ENCODE measurements around the gene GRIK2.

- TF ChIP-seq POLR2A (IDR thresholded peaks at IDR 0.05; ENCODE audit: low read depth, low read length) (no peak), RAD21 (IDR thresholded peaks at IDR 0.05; ENCODE audit: low read length) (no peak), NFE2L2 (IDR thresholded peaks at IDR 0.05; ENCODE audit: low read depth, low read length) (no peak)
- TF ChIP-seq, protein P1, sequence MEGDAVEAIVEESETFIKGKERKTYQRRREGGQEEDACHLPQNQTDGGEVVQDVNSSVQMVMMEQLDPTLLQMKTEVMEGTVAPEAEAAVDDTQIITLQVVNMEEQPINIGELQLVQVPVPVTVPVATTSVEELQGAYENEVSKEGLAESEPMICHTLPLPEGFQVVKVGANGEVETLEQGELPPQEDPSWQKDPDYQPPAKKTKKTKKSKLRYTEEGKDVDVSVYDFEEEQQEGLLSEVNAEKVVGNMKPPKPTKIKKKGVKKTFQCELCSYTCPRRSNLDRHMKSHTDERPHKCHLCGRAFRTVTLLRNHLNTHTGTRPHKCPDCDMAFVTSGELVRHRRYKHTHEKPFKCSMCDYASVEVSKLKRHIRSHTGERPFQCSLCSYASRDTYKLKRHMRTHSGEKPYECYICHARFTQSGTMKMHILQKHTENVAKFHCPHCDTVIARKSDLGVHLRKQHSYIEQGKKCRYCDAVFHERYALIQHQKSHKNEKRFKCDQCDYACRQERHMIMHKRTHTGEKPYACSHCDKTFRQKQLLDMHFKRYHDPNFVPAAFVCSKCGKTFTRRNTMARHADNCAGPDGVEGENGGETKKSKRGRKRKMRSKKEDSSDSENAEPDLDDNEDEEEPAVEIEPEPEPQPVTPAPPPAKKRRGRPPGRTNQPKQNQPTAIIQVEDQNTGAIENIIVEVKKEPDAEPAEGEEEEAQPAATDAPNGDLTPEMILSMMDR (conservative IDR thresholded peaks at IDR 0.05; ENCODE audit: low read depth, low read length) = no peak
Measured at GRCh38 chr6:101462576-101462975, 69.1 kb downstream of the GRIK2 start.

Data from IMR-90 (cell line).